GM12865 (cell line): ENCODE data around the gene SH3BP1.
A peak's percentile ranks its signal among the peaks of the same experiment; 100 is the strongest.

Experiments
- DNase-seq: peaks from one replicate; pipeline ENCODE4 v3.0.0; 2010; ENCODE audit warnings: low read depth
- H3K4me3 ChIP-seq: 2 replicates; pipeline ENCODE4 v1.5.1; 2011; ENCODE audit warnings: mild to moderate bottlenecking, low read depth, low read length, control low read depth
- TF ChIP-seq, protein P1 (sequence below): IDR thresholded peaks from 2 replicates; pipeline ENCODE4 v1.5.1; 2011; ENCODE audit warnings: low read length, control low read depth, low read depth, inconsistent platforms; ENCODE audit not compliant: insufficient read depth; ENCODE audit errors: missing control alignments

Gene SH3BP1

DNA sequence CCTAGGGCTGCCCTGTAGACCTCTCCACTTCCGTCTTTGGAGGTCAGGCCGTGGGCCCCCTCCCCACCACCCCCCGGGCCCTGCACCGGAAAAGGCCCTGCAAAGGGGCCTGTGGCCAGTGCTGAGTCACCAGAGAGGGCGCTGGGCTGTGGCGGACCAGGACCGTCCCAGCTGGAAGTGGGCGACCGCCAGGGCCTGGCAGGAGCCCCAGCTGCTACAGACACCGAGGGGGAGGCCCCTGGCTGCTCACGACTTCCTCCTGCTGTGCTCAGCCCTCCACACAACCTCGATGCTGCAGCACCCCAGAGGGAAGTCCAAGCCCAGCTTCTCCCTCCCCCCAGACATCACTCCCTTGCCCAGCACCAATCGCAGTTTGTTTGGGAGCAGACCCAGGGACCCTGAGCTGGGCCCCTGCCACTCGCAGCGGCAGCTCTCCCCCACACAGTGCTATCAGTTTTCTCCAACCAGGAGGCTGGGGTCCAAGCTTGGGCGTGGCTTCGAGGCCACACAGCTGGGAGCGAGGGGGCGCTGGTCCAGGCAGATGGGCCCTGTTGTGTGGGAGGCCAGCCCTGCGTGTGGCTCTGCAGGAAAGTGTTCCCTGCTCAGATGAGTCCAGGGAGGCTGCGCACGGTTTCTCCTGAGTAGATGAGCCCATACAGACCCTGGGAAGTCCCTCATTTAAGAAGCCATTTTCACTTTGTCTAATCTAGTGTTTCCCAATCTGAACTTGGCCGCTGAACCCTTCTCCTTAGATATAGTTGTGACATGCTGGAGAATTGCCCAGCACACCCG lies 5.6 kb upstream of the SH3BP1 start:
- DNase-seq = peak; percentile 90
- H3K4me3 ChIP-seq = peak overlapping the region; percentile 37
- TF ChIP-seq, protein P1, sequence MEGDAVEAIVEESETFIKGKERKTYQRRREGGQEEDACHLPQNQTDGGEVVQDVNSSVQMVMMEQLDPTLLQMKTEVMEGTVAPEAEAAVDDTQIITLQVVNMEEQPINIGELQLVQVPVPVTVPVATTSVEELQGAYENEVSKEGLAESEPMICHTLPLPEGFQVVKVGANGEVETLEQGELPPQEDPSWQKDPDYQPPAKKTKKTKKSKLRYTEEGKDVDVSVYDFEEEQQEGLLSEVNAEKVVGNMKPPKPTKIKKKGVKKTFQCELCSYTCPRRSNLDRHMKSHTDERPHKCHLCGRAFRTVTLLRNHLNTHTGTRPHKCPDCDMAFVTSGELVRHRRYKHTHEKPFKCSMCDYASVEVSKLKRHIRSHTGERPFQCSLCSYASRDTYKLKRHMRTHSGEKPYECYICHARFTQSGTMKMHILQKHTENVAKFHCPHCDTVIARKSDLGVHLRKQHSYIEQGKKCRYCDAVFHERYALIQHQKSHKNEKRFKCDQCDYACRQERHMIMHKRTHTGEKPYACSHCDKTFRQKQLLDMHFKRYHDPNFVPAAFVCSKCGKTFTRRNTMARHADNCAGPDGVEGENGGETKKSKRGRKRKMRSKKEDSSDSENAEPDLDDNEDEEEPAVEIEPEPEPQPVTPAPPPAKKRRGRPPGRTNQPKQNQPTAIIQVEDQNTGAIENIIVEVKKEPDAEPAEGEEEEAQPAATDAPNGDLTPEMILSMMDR = peak; percentile 13

GRCh38 chr22:37634417-37634924 lies 5.0 kb upstream of the SH3BP1 start:
- H3K4me3 ChIP-seq = peak overlapping the region; percentile 37
- TF ChIP-seq, protein P1 = peak; percentile 53
- DNase-seq = peak; percentile 59

- TF ChIP-seq, protein P1 = no peak
- H3K4me3 ChIP-seq = no peak overlapping the region; the same call in 1 of the 2 replicates
- no peak for DNase-seq
Measured at GRCh38 chr22:37635157-37635556, 4.3 kb upstream of the SH3BP1 start.

DNA sequence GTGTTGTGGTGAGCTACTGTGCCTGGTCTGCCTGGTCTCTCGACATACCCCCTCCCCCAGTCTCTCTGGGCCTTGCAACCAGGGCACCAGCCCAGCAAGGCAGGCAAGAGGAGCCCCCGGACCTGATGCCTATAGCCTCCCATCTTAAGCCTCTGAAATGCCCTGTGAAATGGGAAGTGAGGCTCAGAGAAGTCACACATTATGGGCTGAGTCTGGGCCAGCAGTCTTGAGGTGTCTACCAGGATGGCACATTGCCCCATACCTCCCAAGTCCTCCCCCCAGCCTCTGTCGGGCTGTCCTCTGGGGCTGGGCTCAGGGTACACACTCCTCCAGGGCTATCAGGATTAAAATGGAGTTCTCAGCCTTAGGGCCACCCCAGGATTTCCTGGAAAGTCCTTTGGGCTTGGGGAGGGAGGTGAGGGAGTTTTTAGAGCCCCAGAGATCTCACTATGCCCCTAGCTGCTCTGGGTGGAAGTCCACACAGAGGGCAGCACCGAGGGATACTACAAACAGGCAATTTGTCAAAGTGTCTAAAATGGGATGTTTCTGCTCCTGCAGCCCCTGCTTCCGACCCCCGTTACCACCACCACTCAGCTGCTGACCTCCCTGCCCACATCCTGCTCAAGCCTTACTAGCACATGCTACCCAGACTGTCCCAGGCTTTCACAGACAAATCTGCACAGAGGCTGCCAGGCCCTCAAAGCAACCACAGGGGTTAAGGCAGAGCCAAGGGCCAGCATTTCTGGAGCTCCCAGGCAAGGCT lies 3.1 kb upstream of the SH3BP1 start:
- TF ChIP-seq, protein P1 = peak; percentile 22
- DNase-seq = peak; percentile 57
- no peak overlapping the region for H3K4me3 ChIP-seq

DNA sequence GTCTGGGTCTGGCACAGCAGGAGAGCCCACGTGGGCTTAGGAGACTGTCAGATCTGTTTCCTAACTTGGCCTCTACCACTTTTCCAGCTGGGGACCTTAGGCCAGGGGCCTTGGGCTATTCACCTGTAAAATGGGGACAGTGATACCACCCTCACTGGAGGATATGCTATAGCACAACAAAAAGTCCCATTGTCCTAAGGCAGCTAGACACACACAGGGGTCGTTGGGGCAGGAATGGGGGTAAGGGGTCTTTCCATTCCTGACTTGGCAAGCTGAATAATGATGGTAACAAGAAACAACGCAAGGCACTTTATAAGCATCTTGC lies 2.6 kb upstream of the SH3BP1 start:
- no peak for DNase-seq
- TF ChIP-seq, protein P1 = no peak
- no peak overlapping the region for H3K4me3 ChIP-seq

DNA sequence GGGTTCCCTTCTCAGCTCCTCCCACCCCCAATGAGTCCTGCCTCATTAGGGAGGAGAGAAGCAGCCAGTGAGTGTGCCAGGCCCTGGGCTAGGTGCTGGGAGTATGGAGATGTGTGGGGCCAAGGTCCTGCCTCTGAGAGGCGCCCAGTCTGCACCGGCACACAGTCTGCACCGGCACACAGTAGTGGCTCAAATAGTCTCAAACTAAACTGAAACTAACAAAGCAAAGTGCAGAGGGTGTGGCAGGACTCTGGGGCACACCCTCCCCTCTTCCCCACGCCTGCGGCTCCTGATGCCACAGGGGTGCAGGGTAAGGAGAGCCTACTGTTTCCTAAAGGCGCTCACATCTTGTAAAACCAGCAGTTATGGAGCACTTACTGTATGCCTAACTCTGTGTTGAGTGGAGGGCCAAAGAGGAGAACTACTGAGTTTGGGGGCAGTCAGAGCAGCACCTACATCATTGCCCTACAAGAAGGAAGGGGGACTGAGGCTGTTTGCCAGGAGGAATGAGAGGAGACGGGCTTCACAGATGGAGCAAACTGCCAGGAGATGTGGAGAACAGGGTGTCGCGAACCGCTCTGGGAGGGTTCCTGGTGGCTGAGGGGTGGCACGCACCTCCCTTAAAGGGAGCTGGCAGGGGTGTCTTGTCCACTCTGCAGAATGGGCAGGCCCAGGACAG lies 939 bp upstream of the SH3BP1 start:
- DNase-seq = peak; percentile 61
- TF ChIP-seq, protein P1 = no peak
- peak overlapping the region; percentile 89; the same call in 1 of the 2 replicates for H3K4me3 ChIP-seq
